Body of pancreas (tissue), 4 donors: ENCODE data around the gene GPR132.

ENCODE experiments used
- POLR2A ChIP-seq, 3 donors: fragments of 450-650 bp; IDR thresholded peaks; one replicate each; pipeline ENCODE4 v1.6.1; 2016; ENCODE audit warnings: antibody characterized with exemption in 3 of 3, mild to moderate bottlenecking in 2 of 3
- TF ChIP-seq, protein P1 (sequence below), 7 experiments: fragments of 450-650 bp in 4 of 7; fragments of 200-600 bp in 3 of 7; sonication (generic) in 3 of 7; IDR thresholded peaks; one replicate each; pipeline ENCODE4 v1.5.1; 2016 to 2019; ENCODE audit warnings: antibody characterized with exemption in 7 of 7

DNA sequence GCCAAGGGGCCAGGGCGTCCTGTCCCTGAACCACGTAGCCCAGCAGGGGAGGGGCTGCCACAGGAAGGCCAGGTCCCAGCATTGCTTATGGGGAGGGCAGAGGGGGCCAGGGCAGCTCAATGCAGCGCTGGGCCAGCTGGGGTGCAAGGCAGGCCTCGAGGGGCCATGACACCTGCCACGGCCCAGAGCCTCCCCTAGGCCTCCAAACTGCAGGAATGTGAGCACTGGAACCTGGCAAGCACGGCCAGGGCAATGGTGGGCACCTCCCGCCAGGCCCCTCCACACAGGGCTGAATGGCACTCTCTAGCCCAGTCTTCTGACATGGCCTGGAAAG lies 32.5 kb upstream of the GPR132 start:
- TF ChIP-seq, protein P1, sequence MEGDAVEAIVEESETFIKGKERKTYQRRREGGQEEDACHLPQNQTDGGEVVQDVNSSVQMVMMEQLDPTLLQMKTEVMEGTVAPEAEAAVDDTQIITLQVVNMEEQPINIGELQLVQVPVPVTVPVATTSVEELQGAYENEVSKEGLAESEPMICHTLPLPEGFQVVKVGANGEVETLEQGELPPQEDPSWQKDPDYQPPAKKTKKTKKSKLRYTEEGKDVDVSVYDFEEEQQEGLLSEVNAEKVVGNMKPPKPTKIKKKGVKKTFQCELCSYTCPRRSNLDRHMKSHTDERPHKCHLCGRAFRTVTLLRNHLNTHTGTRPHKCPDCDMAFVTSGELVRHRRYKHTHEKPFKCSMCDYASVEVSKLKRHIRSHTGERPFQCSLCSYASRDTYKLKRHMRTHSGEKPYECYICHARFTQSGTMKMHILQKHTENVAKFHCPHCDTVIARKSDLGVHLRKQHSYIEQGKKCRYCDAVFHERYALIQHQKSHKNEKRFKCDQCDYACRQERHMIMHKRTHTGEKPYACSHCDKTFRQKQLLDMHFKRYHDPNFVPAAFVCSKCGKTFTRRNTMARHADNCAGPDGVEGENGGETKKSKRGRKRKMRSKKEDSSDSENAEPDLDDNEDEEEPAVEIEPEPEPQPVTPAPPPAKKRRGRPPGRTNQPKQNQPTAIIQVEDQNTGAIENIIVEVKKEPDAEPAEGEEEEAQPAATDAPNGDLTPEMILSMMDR (IDR thresholded peaks at IDR 0.05), result no peak
- no peak for TF ChIP-seq POLR2A (IDR thresholded peaks at IDR 0.05)
